OCI-LY1 (cell line): ENCODE results near the gene TYRO3.

Experiments used
- H2AFZ ChIP-seq: fragments of 200-600 bp; sonication (generic), shearing (Covaris generic); 2 replicates; pipeline ENCODE4 v1.6.0; 2014; ENCODE audit warnings: antibody characterized with exemption, mild to moderate bottlenecking, low read length
- H3F3A ChIP-seq: fragments of 200-600 bp; sonication (generic), shearing (Covaris generic); 2 replicates; pipeline ENCODE4 v1.6.0; 2014; ENCODE audit warnings: mild to moderate bottlenecking, antibody characterized with exemption, low read length, moderate library complexity; ENCODE audit not compliant: insufficient read depth
- H3K27ac ChIP-seq: fragments of 200-600 bp; sonication (generic); 2 replicates; pipeline ENCODE4 v1.5.1; 2014; ENCODE audit warnings: low read length, mixed run types, mild to moderate bottlenecking, low read depth; ENCODE audit not compliant: poor library complexity, severe bottlenecking
- H3K27me3 ChIP-seq: fragments of 200-600 bp; sonication (generic); 2 replicates; pipeline ENCODE4 v1.6.0; 2014; ENCODE audit warnings: antibody characterized with exemption, mild to moderate bottlenecking, low read length, moderate library complexity; ENCODE audit not compliant: insufficient read depth
- H3K36me3 ChIP-seq: fragments of 200-600 bp; sonication (generic); 2 replicates; pipeline ENCODE4 v1.6.1; 2014; ENCODE audit warnings: mild to moderate bottlenecking, antibody characterized with exemption, low read length, moderate library complexity, mixed read lengths; ENCODE audit not compliant: insufficient read depth
- H3K4me1 ChIP-seq: fragments of 200-600 bp; sonication (generic); 2 replicates; pipeline ENCODE4 v1.5.1; 2014; ENCODE audit warnings: mild to moderate bottlenecking, low read length, moderate library complexity; ENCODE audit not compliant: insufficient read depth, severe bottlenecking
- H3K4me2 ChIP-seq: fragments of 200-600 bp; sonication (generic), shearing (Covaris generic); 2 replicates; pipeline ENCODE4 v1.6.1; 2014; ENCODE audit warnings: low read length
- H3K4me3 ChIP-seq: fragments of 200-600 bp; sonication (generic); 2 replicates; pipeline ENCODE4 v1.5.1; 2014; ENCODE audit warnings: low read length, low read depth, mild to moderate bottlenecking, mixed read lengths; ENCODE audit not compliant: poor library complexity, severe bottlenecking
- H3K79me2 ChIP-seq: fragments of 200-600 bp; shearing (Covaris generic); 2 replicates; pipeline ENCODE4 v1.6.1; 2016; ENCODE audit warnings: mixed run types, low read length, mixed read lengths; ENCODE audit not compliant: insufficient read depth
- H3K9ac ChIP-seq: fragments of 200-600 bp; sonication (generic), shearing (Covaris generic); 2 replicates; pipeline ENCODE4 v1.6.1; 2014; ENCODE audit warnings: mild to moderate bottlenecking, low read length, mixed read lengths
- H3K9me2 ChIP-seq: fragments of 200-600 bp; sonication (generic), shearing (Covaris generic); 2 replicates; pipeline ENCODE4 v1.6.1; 2014; ENCODE audit warnings: low read depth, mild to moderate bottlenecking, low read length, mixed read lengths
- H3K9me3 ChIP-seq: fragments of 200-600 bp; shearing (Covaris generic); 2 replicates; pipeline ENCODE4 v1.6.1; 2014; ENCODE audit warnings: low read length, mixed read lengths
- H4K20me1 ChIP-seq: fragments of 200-600 bp; sonication (generic), shearing (Covaris generic); 2 replicates; pipeline ENCODE4 v1.6.0; 2016; ENCODE audit warnings: mild to moderate bottlenecking, low read length; ENCODE audit not compliant: insufficient read depth
- EZH2 ChIP-seq: fragments of 200-600 bp; sonication (generic), shearing (Covaris generic); IDR thresholded peaks from 2 replicates; pipeline ENCODE4 v1.8.0; 2017; ENCODE audit warnings: borderline replicate concordance, mixed run types, mild to moderate bottlenecking, antibody characterized with exemption, low read length, moderate library complexity, mixed read lengths
- TF ChIP-seq, protein P1 (sequence below): fragments of 200-600 bp; sonication (generic), shearing (Covaris generic); IDR thresholded peaks from 2 replicates; pipeline ENCODE4 v1.5.1; 2017; ENCODE audit warnings: mild to moderate bottlenecking, antibody characterized with exemption, low read length, moderate library complexity, mixed read lengths

Gene TYRO3

GRCh38 chr15:41599061-41599460 is 40.0 kb downstream of the TYRO3 start:
- Histone ChIP-seq H3K4me1 (peaks cover under 1% of the 10 kb centered on the region), H3K9me3 (no peaks in the 10 kb centered on the region), H4K20me1 (no peaks in the 10 kb centered on the region), H2AFZ (no peak overlapping the region), H3K27me3 (no peaks in the 10 kb centered on the region), H3K9ac (no peak overlapping the region), H3K27ac (no peak overlapping the region), H3F3A (no peaks in the 10 kb centered on the region), H3K4me2 (no peak overlapping the region), H3K36me3 (no peaks in the 10 kb centered on the region), H3K79me2 (no peaks in the 10 kb centered on the region), H3K4me3 (no peak overlapping the region), H3K9me2 (no peaks in the 10 kb centered on the region)
- TF ChIP-seq, protein P1, sequence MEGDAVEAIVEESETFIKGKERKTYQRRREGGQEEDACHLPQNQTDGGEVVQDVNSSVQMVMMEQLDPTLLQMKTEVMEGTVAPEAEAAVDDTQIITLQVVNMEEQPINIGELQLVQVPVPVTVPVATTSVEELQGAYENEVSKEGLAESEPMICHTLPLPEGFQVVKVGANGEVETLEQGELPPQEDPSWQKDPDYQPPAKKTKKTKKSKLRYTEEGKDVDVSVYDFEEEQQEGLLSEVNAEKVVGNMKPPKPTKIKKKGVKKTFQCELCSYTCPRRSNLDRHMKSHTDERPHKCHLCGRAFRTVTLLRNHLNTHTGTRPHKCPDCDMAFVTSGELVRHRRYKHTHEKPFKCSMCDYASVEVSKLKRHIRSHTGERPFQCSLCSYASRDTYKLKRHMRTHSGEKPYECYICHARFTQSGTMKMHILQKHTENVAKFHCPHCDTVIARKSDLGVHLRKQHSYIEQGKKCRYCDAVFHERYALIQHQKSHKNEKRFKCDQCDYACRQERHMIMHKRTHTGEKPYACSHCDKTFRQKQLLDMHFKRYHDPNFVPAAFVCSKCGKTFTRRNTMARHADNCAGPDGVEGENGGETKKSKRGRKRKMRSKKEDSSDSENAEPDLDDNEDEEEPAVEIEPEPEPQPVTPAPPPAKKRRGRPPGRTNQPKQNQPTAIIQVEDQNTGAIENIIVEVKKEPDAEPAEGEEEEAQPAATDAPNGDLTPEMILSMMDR: no peak
- no peak for TF ChIP-seq EZH2

GRCh38 chr15:41603411-41603935 is 44.5 kb downstream of the TYRO3 start:
- Histone ChIP-seq H3K79me2 (no peaks in the 10 kb centered on the region), H3K9me2 (no peaks in the 10 kb centered on the region), H3K36me3 (no peaks in the 10 kb centered on the region), H3K4me2 (no peak overlapping the region), H3K9me3 (no peaks in the 10 kb centered on the region), H3K27ac (no peak overlapping the region), H3F3A (no peaks in the 10 kb centered on the region), H2AFZ (no peak overlapping the region), H3K27me3 (no peaks in the 10 kb centered on the region), H3K4me3 (no peak overlapping the region), H4K20me1 (no peaks in the 10 kb centered on the region), H3K4me1 (peaks cover 6% of the 10 kb centered on the region), H3K9ac (no peak overlapping the region)
- TF ChIP-seq EZH2: no peak
- TF ChIP-seq, protein P1: no peak

- Histone ChIP-seq H3K4me2 (peak overlapping the region; percentile 4; the same call in 1 of the 2 replicates), H3K4me1 (peaks cover 6% of the 10 kb centered on the region), H3K9ac (no peak overlapping the region), H3K27ac (no peak overlapping the region), H3F3A (no peaks in the 10 kb centered on the region), H3K27me3 (no peaks in the 10 kb centered on the region), H3K79me2 (no peaks in the 10 kb centered on the region), H2AFZ (no peak overlapping the region), H3K4me3 (no peak overlapping the region), H3K9me2 (no peaks in the 10 kb centered on the region), H3K36me3 (no peaks in the 10 kb centered on the region), H3K9me3 (no peaks in the 10 kb centered on the region), H4K20me1 (no peaks in the 10 kb centered on the region)
- TF ChIP-seq, protein P1: peak; percentile 57; the same call in 1 of the 2 replicates
- no peak for TF ChIP-seq EZH2
These were observed 45.2 kb downstream of the TYRO3 start for GRCh38 chr15:41603941-41604911.
